Measurements from ENCODE around the gene PKNOX2.

The PKNOX2 gene

DNA sequence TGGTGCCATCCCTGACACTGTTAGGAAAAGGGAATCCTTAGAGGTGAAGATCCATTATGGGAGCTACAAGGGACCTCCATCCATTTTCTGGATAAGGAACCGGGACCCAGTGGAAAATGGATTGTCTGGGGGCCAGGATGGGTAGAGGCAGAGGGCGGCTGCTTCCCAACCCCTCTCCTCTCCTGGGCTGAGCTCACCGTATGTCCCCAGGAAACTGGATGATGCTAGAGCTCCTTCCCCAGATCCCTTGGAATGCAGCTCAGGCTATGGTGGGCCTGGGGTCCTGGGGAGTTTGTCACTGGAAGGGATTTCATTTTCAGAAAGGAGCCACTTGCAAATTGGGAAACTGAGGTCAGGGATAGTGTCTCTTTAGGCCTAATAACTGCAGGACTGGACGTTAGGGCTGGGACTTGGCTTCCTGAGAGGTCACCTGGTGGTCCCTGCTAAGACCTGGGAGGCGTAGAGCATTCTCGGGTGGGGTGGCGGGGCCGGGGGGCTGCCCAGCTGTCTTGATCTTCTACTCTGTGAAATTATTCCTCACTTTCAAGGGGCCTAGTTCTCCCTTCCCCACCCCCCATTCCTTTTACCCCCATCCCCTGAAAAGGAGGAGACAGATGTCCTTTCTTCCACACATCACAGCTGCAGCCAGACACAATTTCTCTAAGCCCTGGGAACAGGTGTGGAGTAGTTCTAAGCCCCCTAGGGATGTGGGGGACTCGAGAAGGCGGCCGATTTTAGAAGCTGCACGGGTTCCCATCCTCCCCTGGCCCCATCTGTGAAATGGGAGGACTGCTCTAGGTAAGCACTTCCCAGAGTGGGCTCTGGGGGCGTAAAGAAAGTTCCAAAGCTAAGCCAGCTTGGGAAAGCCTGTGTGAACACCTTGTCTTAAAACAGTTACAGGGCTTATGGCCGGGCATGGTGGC is 99.8 kb downstream of the PKNOX2 start:
- DNase-seq, result no peak

DNA sequence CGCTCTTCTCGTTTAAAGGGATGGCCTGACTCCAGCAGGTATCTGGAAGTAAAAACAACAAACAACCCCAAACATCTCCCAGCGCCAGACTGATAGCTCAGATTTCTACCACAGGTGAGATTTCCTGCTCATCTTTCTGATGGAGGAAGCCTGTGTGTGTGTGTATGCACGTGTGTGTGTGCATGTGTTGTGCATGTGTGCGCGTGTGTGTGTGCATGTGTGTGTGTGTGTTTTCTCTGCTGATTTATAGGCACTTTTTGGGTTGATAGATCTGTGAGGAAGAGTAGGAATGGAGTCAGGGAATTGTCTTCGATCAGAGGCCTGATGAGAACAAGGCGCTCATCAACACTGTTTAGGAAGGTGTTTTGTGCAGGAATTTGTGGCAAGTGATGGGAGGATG is 103.0 kb downstream of the PKNOX2 start:
- no peak for DNase-seq

DNA sequence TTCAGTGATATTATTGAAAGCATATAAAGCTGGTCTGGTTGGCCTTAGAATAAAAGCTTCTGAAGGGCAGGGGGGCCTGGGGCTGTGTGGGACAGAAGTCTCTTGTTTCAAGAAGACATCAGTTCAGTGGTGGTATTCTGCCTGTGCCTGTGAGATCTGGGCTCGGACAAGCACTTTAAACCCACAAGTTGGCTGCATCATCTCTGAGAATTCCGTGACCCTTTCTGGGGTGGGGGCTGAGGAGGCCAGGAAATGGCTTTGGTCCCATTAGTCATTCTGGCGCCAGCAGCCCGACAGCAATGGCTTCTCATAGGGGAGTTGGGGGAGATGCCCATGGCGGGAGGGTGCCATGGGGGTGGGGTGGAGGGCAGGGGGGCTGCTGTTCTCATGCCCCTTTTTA is 104.1 kb downstream of the PKNOX2 start:
- no peak for DNase-seq

DNA sequence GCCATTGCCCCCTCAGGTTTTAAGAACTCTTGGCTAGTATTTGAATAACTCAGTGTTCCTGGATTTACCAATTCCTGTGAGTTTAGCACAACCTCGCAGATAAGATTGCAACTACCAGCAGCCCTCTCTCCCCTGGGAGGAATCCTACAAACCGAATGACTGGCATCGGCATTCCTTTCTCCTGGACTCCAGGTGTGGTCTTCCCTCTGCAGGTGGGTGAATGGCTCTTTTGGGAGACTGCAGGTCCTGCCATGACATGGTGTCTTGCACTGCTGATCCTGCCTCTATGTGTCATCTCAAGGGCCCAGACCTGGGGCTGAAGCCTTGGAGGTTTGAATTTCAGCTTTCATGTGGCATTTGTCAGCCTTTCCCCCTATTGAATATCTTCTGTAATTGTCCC is 105.6 kb downstream of the PKNOX2 start:
- DNase-seq, result no peak

DNA sequence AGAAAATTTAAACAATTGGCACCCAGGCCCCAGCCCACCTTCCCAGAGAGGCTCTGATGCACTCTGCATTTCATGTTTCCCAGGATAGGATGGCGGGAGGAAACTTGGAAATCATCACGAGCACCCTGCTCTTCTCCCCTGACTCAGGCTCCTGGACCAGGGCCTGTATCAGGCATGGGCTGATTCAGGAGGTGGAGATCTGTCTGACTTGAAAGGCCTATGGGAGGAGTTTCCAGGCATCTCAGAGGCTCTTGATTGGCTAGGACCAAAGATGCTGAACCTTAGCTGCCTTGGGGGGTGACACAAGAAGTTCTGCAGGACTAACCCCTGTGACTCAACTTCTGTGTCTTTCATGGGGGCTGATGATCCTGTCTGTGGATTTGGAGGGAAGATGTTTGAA is 106.2 kb downstream of the PKNOX2 start:
- DNase-seq, result no peak

DNA sequence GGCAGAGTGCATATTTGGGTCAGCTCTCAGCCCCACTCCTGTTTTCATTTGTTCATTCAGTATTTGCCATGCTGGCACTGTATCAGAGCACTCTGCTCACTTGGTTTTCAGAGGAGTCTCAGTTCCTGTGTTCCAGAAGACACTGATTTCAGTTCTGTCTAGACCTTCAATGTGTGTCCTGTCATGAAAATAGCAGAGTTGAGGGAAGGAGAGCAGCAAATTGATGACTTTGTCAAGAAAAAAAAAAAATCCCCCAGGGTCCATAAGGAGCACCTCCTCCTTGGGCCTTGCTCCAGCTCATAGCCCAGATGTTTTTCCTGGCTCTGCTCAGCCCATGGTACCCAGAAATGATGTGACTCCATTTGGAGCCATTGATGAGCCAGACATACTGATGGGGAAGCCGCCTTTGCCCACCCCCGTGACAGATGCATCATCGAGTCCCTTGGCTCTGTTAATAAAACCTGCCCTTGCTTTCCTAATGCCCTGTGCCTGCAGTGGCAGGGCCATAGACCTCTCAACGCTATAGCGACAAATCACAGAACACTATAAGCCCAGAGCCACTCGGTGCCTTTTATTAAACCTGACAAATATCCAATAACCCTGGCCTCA is 107.0 kb downstream of the PKNOX2 start:
- no peak for DNase-seq

DNA sequence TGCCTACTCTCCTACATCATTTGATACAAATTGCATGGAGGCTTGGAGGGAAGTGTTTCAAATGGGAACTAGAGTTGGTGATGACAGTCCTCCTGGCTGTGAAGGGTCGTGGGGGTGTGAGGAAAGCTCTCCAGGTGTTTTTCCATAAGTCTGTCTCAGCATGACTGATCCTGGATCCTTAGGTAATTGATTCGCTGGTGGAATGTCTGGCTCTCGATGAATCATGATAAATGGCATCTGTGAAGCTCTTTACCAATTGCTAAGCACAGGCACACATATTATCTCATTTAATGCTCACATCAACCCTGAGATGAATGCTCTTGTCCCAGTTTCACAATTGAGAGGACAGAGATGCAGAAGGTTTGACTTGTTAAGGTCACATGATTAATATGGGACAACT is 107.5 kb downstream of the PKNOX2 start:
- no peak for DNase-seq

DNA sequence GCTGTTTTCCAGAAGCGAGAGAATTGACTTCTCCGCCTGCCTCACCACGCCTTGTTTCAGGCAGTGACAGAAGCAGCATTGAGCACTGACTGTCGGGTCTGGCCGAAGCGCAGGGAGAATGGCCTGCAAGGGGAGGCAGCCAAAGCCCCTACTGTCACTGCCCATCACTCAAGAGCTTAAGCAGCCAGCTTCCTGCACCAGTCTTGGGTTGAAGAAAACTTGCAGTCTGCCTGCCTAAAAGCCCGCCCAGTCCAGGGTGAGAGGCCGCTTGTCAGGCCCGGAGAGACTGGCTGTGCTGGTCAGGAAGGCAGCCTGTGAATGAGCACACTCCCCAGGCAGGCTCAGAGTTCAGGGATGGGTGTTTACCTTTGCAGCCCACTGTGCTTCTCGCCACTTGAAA is 108.3 kb downstream of the PKNOX2 start:
- DNase-seq, result no peak

DNA sequence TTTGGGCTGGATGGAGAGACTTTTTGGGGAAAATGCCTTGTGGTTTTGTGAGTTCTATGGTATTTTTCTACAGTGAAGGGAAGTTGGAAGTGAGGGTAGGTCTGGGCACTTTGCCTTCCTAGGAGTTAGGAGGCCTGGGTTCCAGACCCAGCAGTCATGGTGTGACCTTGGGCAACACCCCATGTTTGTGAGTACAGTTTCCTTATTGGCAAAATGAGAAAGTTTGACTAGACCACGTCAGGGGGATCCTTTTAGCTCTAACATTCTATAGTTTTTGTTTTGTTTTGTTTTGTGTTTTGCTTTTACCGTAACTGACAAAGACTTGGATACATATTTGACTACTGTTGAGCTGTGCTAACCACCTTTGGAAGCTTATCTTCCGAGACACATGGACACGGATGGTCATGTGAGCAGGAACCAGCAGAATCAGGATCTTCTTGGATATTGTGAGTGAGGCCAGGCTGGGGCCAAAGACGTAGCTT is 109.0 kb downstream of the PKNOX2 start:
- no peak for DNase-seq

DNA sequence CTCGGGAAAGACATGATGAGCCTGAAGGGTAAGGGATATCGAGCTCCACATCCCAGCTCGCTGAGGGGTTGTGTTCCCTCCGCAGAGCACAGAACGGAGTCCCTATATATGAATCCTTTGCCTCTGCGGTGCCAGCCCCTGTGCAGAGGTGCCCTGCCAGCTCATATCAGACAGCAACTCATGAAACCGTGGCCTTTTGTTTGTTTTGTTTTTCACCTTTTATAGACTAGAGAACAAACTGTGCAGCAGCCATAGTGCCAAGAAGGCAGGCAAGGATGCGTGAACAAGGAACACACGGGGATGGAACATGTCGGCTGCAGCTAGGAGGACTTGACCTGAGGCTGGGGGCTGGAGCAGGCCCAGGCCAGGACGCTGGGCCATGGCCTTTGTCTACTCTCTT is 109.8 kb downstream of the PKNOX2 start:
- DNase-seq, result no peak

DNA sequence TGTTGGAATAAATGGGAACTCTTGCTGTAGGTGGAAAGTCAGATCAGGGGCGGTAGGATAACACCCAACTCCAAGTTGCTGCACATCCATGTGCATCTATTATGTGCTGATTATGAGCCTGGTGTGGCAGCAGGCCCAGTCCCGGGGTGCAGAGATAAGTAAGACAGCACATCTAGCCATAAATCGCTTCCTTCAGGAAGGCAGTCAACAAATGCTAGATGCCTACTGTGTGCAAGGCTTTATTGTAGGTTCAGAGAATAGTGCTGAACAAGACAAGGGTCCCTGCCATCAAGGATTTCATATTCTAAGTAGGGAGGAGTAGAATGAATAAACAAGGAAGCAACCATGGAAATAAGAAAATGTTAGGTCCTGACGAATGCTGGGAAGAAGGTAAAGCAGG is 110.2 kb downstream of the PKNOX2 start:
- DNase-seq, result no peak

DNA sequence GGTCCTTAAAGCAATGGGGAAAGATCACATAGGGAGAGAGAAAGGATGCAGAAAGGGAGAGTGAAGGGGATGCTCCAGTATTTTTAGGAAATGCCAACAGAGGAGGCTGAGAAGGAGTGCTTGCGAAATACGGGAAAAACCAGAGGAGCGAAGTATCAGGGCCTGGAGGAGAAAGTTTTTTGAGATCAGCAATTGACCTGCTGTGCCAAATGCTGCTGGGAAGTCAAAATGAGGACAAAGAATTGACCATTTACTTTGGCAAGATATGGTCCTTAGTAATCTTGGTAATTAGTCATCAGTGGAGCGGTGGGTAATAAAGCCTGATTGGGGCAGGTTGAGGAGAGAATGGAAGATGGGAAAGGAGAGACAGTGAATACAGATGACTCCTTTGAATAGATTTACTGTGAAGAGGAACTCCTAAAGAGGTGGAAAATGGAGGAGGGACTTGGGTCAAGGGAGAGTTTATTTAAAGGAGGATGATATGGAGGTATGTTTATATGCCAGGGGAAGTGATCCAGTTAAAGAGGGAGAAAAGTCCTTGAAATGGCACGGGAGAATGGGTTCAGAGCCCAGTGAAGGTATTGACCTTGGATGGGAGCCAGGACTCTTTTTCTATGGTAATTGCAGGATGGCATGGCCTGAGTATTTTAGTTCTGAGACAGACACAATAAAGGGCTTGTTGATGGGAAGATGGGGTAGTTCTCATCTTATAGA is 111.5 kb downstream of the PKNOX2 start:
- no peak for DNase-seq

DNA sequence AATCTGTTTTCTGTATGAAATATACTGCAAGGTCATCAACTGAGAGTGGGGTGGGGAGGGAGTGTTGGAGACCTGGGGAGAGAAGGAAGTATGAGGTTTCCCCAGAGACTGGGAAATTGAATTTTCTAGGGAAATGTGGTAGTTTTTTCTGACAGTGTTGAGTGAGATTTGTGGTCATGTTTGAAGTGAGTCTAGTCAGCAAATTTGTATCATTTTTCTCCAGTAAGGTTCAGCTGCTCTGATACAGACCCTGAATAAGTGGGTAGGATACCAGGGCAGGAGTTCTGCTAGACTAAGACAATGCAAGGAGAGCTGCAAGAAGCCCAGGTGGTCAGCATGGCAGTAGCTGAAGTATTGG is 112.0 kb downstream of the PKNOX2 start:
- DNase-seq, result no peak

DNA sequence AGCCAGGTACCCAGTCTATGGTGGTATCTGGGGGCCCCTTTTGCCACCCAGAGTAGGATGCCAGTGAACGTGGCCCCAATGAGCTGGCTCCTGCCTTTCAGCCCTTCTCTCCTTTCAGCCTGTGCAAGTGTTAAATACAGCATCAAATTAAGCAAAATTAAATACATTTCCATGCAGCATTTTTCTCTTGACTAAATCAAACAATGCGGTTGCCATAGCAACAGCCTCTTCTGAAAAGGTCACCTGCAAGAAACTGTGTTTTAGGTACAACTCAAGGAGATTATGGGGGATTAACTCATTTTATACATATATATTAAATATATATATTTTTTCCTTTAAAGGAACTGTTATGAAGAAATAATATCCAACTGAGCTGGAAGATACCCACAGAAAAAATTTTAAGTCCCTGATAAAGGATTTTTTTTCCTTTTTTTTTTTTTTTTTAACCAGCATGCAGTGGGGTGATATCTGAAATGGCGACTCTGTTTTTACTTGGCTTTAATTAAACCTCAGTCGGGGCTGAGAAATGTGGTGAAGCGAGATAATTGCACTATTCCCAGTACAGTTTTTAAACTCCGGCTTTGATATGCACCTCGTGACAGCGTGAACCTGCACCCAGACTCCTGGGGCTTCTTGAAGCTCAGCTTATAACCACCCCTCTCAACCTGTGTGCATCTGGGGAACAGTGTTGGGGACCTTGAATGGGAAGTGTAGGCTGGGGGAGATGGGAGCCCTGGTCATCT is 115.3 kb downstream of the PKNOX2 start:
- no peak for DNase-seq

DNA sequence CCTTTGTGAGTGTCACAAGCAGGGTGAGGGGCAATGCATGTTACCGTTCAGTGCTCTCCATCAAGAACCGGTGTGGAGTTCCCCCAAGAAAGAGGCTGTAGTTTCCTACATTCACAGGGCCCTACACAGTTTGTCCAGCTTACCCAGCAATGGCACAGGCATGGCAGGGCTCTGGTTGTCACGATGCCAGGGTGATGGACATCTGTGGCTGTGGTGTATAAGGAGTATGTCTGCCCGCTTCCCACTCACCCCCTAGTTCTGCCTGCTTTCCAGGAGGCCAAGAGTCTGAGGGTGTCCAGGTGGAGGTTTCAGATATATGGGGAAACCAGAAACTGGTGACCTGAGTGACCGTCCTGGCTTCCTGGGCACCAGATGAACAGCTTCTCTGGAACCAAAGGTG is 116.1 kb downstream of the PKNOX2 start:
- DNase-seq, result no peak

DNA sequence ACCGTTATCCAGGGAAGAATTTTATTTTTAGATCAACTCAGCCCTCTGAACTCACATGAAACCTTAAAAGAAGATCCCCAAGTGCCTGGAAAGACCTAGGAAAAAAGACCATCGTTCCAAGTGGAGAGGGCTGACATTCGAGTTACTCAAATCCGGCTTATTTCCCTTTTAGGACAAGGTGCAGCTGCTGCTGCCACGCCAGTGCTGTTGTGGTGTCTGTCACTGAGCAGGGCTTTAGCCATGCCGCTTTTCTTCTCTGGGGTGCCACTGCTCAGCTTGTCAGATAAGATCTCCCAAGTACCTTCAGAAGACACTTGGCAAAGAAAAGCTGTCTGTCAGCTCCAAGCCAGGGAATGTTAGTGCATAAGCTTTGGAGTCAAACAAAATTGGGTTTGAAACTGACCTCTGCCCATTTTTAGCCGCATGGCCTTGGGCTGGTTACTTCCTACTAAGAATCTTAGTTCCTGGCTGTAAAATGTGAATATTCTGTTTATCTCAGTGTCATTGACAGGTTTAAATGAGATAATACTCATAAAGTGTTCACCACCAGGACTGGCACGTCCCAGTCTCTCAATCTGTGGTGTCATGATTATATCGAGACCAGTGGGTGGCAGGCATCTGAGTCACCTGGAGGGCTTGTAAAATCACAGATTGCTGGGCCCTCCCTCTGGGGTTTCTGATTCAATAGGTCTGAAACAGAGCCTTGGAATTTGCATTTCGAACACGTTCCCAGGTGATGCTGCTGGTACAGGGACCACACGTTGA is 117.5 kb downstream of the PKNOX2 start:
- DNase-seq, result no peak

DNA sequence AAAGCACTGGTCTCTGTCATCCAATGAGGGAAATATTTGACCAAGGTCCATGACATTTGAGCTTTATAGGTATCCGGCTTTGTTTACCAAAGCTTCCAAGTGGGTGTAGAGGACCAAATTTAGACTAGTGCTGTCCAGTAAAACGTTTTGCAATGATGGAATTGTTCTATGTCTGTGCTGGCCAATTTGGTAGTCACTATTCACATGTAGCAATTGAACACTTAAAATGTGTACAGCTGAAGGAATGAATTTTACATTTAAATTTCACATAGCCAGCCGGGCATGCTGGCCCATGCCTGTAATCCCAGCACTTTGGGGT is 118.0 kb downstream of the PKNOX2 start:
- no peak for DNase-seq

DNA sequence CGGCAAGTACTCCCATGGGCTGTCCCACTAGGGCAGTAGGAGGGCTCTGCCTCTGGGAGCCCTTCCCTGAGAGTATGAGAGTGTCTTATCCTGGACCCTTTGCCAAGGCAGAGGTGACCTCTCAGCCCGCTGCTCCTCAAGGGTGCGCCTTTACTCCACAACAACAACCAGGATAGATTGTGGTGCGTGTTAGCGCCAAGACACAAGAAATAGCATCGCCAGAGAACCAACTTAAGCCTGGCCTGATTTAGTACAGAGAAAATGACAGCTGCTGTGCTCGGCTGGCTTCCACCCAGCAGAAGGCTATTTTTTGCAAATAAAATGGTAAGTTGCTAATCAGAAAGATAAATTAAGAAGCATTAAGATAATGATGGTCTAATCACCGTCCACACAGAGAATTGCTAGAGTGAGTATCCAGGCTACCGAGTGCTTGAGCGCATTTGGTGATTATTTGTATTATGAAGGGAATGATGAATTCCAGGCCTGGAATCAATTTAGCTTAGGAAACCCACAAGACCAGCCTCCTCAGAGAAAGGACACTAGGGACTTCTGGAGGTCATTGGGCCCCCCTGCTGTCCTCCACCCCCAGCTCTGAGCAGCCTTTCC is 119.8 kb downstream of the PKNOX2 start:
- no peak for DNase-seq

DNA sequence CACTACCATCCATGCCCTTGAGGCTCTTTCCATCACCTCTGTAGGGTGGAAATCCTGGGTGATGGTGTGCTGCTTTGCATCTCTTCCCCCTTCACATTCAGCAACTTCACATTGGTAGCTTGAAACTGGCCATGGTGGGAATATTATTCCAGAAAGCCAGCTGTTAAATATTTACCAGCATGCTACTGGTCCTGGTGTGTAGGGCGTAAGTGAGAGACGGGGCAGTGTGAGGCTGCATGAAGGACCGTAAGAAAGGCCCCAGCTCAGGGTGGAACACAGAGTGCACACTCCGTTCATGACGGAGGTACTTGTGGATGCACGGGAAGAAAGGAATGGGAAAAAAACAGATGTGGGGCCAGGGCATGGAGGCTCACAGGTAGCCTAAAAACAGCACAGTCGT is 121.3 kb downstream of the PKNOX2 start:
- no peak for DNase-seq

DNA sequence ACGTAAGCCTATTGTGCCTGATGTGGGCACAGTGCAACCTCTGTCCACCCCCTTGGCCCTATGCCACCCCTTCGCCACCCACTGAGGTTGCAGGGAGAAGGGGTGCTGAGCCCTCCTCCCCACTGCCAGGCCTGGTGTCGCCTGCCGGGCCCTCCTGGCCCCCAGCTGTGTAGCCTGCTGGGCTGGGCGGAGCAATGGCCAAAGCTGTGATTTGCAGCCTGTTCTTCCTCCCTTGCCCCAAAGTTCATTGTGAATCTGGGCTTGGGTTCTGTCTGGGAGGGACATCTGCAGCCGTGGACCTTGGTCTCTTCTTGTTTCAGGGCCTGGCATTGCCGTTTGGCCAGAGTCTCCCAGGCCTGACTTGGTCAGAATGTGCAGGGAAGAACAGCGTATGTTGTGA is 121.9 kb downstream of the PKNOX2 start:
- DNase-seq, result no peak

DNA sequence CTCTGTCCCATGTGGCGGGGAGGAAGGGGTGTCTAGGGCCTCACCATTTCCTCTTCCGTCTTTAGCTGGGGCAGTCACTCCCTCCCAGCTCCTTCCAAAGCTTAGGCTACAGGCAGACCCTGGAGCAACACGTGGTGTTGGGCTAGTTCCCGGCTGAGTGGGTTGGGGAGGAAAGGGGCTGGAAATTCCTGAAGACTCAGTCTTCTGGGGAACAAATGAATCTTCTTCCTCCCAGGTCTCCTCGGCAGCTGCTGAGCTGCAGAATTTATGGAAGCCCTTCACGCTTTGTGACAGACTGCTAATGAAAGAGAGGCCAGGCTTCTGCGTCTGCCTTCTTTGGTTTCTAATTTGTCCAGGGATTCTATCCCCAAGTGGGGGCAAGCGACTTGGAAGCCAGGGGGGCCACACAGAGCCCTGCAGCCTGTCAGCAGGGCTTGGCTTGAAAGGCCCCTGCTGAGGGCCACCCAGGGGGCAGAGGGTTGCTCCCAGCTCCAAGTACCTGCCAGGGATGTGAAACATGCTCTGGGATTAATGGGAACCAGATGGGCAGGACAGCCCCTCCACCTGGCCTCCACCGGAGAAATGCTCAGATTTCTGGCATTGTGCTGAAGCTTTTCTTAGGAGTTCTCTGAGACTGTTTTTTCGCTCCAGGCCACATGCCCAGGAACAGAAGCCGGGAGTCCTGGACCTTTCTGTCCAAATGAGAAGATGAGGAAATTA is 123.1 kb downstream of the PKNOX2 start:
- DNase-seq, result no peak

Measured in stimulated activated CD4-positive, alpha-beta T cell treated with anti-CD3 and anti-CD28 coated beads, Interleukin-1b, Interleukin-23, amount 100 ng/mL, for 48 hours (primary cell).